ENCODE measurements around the gene TMEM151A.

TMEM151A gene

GRCh38 chr11:66283461-66284105 lies 8.1 kb upstream of the TMEM151A start:
- DNase-seq (ENCODE audit: low read depth), result no peak

- no peak for DNase-seq (ENCODE audit: low read depth)
Observed at GRCh38 chr11:66284526-66285078, 7.1 kb upstream of the TMEM151A start.

- DNase-seq (ENCODE audit: low read depth), result no peak
Observed at GRCh38 chr11:66285250-66285947, 6.3 kb upstream of the TMEM151A start.

- DNase-seq (ENCODE audit: low read depth), result no peak
Observed at GRCh38 chr11:66286699-66287098, 5.0 kb upstream of the TMEM151A start.

GRCh38 chr11:66287211-66287888 lies 4.3 kb upstream of the TMEM151A start:
- DNase-seq (ENCODE audit: low read depth), result no peak

- no peak for DNase-seq (ENCODE audit: low read depth)
Observed at GRCh38 chr11:66287889-66288670, 3.6 kb upstream of the TMEM151A start.

- peak; percentile 96 for DNase-seq (ENCODE audit: low read depth)
Observed at GRCh38 chr11:66288671-66289547, 2.8 kb upstream of the TMEM151A start, which contains the start of gene YIF1A. Gene YIF1A, minus strand, starts transcription at chr11:66289143. Its CDS starts 158 bp downstream, at chr11:66288985.

GRCh38 chr11:66289548-66290329 lies 2.0 kb upstream of the TMEM151A start:
- DNase-seq (ENCODE audit: low read depth), result no peak

- no peak for DNase-seq (ENCODE audit: low read depth)
Observed at GRCh38 chr11:66290330-66290621, 1.4 kb upstream of the TMEM151A start.

GRCh38 chr11:66291303-66291705 lies 390 bp upstream of the TMEM151A start:
- no peak for DNase-seq (ENCODE audit: low read depth)

- DNase-seq (ENCODE audit: low read depth), result no peak
Observed at GRCh38 chr11:66292543-66293332, 1.0 kb downstream of the TMEM151A start.

GRCh38 chr11:66293352-66293751 lies 1.7 kb downstream of the TMEM151A start:
- DNase-seq (ENCODE audit: low read depth), result no peak

GRCh38 chr11:66293777-66294625 lies 2.3 kb downstream of the TMEM151A start:
- DNase-seq (ENCODE audit: low read depth), result no peak

GRCh38 chr11:66294626-66295620 lies 3.2 kb downstream of the TMEM151A start:
- DNase-seq (ENCODE audit: low read depth), result no peak

- DNase-seq (ENCODE audit: low read depth), result no peak
Observed at GRCh38 chr11:66297610-66298009, 5.9 kb downstream of the TMEM151A start.

- no peak for DNase-seq (ENCODE audit: low read depth)
Observed at GRCh38 chr11:66299186-66299585, 7.5 kb downstream of the TMEM151A start.

GRCh38 chr11:66302656-66303055 lies 11.0 kb downstream of the TMEM151A start:
- no peak for DNase-seq (ENCODE audit: low read depth)
